ENCODE data around the gene PDXK. TPM values are rescaled to one million over a fixed set of nuclear protein-coding genes. Genes with fewer than 3 reads are reported as not detected.

The PDXK gene
- total and polyA plus RNA-seq, 2 of the 13 experiments (the other 11 are each of a cell fraction or from before 2014, with no cell fraction given), result 114 to 184 TPM

DNA sequence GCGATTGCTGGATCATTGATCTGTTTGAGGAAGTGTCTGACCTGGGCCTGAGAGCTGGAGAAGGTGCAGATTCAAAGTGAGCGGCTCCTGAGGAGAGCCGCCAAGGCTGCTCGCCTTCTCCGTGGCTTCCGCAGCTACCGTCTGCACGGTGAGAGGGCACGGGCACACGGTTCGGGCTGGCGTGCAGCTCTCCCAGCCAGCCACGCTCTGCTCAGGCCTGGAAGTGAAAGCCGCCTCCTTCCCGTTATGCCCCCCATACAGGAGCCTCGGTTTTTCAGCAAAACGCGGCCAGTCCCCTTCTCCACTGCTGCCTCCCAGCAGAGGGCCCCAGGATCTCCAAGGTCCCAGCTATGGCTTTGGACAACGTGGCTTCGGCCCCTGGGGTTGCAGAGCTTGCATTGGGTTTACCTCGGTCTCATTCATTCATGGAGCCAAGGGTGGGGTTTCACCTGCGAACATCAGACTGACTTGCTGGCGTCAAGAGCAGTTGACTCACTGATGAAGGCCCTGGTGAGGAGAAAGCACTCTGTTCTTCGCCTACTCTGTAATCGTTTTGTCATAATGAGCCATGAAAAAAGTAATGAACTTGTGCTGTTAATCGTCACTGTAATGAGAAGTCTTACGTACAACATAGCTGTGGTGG is 24.4 kb upstream of the PDXK start:
- Histone ChIP-seq H2AFZ (ENCODE audit: low read length) (no peak overlapping the region), H3K4me2 (ENCODE audit: low read depth, low read length) (no peak overlapping the region), H3K9me3 (ENCODE audit: low read length) (no peaks in the 10 kb centered on the region), H3K4me3 (replicated peaks in 1 of 3; ENCODE audit: insufficient read depth in 1 of 3, low read depth in 2 of 3, low read length in 3 of 3) (no peak overlapping the region), H4K20me1 (ENCODE audit: insufficient read depth, low read length) (no peaks in the 10 kb centered on the region), H3K36me3 (replicated peaks in 1 of 2; ENCODE audit: control insufficient read depth in 1 of 2, insufficient read depth in 2 of 2, low read length in 2 of 2) (peaks cover 27 to 56% of the 10 kb centered on the region in 2 experiments), H3K79me2 (ENCODE audit: insufficient read depth, low read length) (no peaks in the 10 kb centered on the region), H3K9ac (ENCODE audit: insufficient read depth, low read depth, low read length) (no peak overlapping the region), H3K27ac (ENCODE audit: extremely low read length, insufficient read depth, low read length) (no peak overlapping the region), H3K4me1 (ENCODE audit: insufficient read depth, low read length) (peaks cover 31% of the 10 kb centered on the region), H3K27me3 (ENCODE audit: control insufficient read depth in 1 of 2, insufficient read depth in 2 of 2, low read length in 2 of 2) (no peaks in the 10 kb centered on the region)
- intact Hi-C loops (cut with micrococcal nuclease; ENCODE audit: unreplicated experiment), result no loop called here
- no peak for ATAC-seq
- peak; percentile 31 for TF ChIP-seq AGO2 (optimal IDR thresholded peaks at IDR 0.05; ENCODE audit: low read depth, low read length)
- no peak for TF ChIP-seq ZNF569 (CRISPR knock-in tag; IDR thresholded peaks at IDR 0.05; ENCODE audit: borderline replicate concordance)
- WGBS (ENCODE audit: low lambda C conversion rate), result 97% methylated on average over 27 of the region's 27 CpGs
- no TSS peak for BruUV-seq (replicated peaks)
- ChIA-PET CTCF (ENCODE audit: low intra/inter-chr PET ratio, low total read pairs) (no interaction called here), POLR2A (interaction anchor here (2.3 kb wide), 1 partner anchor 34 kb away, joined by 6 read pairs; no protein-coding TSS in a partner anchor)
- DNase-seq (ENCODE audit: low spot score), result no peak
- no peak for FAIRE-seq
- in situ Hi-C loops (cut with HindIII; ENCODE audit: extremely low pct_ligation_motif_present, low pct_unique_long_range_greater_than_20kb), result no loop called here

DNA sequence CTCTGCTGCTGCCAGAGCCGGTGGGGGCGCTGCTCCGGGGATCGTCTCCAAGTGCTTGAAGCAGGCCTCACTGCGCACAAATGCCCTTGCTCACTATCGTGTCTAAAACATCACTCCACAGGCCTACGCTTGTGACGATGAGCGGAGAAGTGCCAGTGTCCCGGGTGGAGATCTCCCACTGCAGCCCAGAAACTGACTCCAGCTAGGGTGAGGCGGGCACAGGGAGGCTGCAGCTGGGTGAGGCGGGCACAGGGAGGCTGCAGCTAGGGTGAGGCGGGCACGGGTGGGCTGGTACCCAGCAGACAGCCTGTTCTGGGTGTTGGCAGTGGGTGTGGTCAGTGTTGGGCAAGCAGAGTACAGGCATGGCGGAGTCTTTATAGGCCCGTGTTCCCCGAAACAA is 22.7 kb upstream of the PDXK start:
- CTCF ChIA-PET (ENCODE audit: low intra/inter-chr PET ratio, low total read pairs), result no interaction called here
- no peak for FAIRE-seq
- 99% methylated on average over 16 of the region's 17 CpGs for WGBS (ENCODE audit: low lambda C conversion rate)
- Histone ChIP-seq H3K4me2 (ENCODE audit: low read depth, low read length) (no peak overlapping the region), H3K79me2 (ENCODE audit: insufficient read depth, low read length) (no peaks in the 10 kb centered on the region), H3K9me3 (ENCODE audit: low read length) (no peaks in the 10 kb centered on the region), H3K9ac (ENCODE audit: insufficient read depth, low read depth, low read length) (no peak overlapping the region), H3K27ac (ENCODE audit: extremely low read length, insufficient read depth, low read length) (no peak overlapping the region), H2AFZ (ENCODE audit: low read length) (no peak overlapping the region), H3K4me1 (ENCODE audit: insufficient read depth, low read length) (peaks cover 48% of the 10 kb centered on the region), H3K4me3 (replicated peaks in 1 of 3; ENCODE audit: insufficient read depth in 1 of 3, low read depth in 2 of 3, low read length in 3 of 3) (no peak overlapping the region), H4K20me1 (ENCODE audit: insufficient read depth, low read length) (no peaks in the 10 kb centered on the region), H3K36me3 (replicated peaks in 1 of 2; ENCODE audit: control insufficient read depth in 1 of 2, insufficient read depth in 2 of 2, low read length in 2 of 2) (peaks cover 16 to 39% of the 10 kb centered on the region in 2 experiments), H3K27me3 (ENCODE audit: control insufficient read depth in 1 of 2, insufficient read depth in 2 of 2, low read length in 2 of 2) (no peaks in the 10 kb centered on the region)
- TF ChIP-seq, protein P1, sequence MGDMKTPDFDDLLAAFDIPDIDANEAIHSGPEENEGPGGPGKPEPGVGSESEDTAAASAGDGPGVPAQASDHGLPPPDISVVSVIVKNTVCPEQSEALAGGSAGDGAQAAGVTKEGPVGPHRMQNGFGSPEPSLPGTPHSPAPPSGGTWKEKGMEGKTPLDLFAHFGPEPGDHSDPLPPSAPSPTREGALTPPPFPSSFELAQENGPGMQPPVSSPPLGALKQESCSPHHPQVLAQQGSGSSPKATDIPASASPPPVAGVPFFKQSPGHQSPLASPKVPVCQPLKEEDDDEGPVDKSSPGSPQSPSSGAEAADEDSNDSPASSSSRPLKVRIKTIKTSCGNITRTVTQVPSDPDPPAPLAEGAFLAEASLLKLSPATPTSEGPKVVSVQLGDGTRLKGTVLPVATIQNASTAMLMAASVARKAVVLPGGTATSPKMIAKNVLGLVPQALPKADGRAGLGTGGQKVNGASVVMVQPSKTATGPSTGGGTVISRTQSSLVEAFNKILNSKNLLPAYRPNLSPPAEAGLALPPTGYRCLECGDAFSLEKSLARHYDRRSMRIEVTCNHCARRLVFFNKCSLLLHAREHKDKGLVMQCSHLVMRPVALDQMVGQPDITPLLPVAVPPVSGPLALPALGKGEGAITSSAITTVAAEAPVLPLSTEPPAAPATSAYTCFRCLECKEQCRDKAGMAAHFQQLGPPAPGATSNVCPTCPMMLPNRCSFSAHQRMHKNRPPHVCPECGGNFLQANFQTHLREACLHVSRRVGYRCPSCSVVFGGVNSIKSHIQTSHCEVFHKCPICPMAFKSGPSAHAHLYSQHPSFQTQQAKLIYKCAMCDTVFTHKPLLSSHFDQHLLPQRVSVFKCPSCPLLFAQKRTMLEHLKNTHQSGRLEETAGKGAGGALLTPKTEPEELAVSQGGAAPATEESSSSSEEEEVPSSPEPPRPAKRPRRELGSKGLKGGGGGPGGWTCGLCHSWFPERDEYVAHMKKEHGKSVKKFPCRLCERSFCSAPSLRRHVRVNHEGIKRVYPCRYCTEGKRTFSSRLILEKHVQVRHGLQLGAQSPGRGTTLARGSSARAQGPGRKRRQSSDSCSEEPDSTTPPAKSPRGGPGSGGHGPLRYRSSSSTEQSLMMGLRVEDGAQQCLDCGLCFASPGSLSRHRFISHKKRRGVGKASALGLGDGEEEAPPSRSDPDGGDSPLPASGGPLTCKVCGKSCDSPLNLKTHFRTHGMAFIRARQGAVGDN (CRISPR knock-in tag; IDR thresholded peaks at IDR 0.05), result peak; percentile 30; the same call in 1 of the 2 replicates
- TF ChIP-seq RFX3 (CRISPR knock-in tag; IDR thresholded peaks at IDR 0.05) (no peak), AGO2 (optimal IDR thresholded peaks at IDR 0.05; ENCODE audit: low read depth, low read length) (peak; percentile 75), ZNF343 (CRISPR knock-in tag; IDR thresholded peaks at IDR 0.05) (no peak), HNRNPL (IDR thresholded peaks at IDR 0.05; ENCODE audit: low read depth, low read length) (peak; percentile 79)
- TF ChIP-seq, protein P2, sequence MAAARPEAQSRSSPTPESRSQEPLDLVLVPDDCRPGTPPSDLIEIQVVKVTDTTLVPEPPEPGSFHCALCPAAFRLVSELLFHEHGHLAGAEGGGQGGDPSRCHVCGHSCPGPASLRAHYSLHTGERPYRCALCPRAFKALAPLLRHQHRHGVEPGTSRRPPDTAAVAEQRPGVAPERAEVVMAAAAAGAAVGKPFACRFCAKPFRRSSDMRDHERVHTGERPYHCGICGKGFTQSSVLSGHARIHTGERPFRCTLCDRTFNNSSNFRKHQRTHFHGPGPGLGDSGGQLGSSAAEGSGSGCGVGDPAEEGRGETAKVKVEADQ (CRISPR knock-in tag; IDR thresholded peaks at IDR 0.05; ENCODE audit: borderline replicate concordance), result no peak
- POLR2A ChIA-PET, result interaction anchor here (2.3 kb wide), 1 partner anchor 33 kb away, joined by 6 read pairs; no protein-coding TSS in a partner anchor
- DNase-seq (ENCODE audit: low spot score), result no peak
- intact Hi-C loops (cut with micrococcal nuclease; ENCODE audit: unreplicated experiment) (no loop called here), in situ Hi-C loops (cut with HindIII; ENCODE audit: extremely low pct_ligation_motif_present, low pct_unique_long_range_greater_than_20kb) (no loop called here)
- no TSS peak for BruUV-seq (replicated peaks)
- no peak for ATAC-seq

Data from HepG2 (cell line).